ENCODE measurements around the gene CNBD2.
"Not testable (repeated sequence)": the region's sequence is repeated elsewhere in the genome, so short reads cannot be mapped to it uniquely, and the experiment has no call there.

DNA sequence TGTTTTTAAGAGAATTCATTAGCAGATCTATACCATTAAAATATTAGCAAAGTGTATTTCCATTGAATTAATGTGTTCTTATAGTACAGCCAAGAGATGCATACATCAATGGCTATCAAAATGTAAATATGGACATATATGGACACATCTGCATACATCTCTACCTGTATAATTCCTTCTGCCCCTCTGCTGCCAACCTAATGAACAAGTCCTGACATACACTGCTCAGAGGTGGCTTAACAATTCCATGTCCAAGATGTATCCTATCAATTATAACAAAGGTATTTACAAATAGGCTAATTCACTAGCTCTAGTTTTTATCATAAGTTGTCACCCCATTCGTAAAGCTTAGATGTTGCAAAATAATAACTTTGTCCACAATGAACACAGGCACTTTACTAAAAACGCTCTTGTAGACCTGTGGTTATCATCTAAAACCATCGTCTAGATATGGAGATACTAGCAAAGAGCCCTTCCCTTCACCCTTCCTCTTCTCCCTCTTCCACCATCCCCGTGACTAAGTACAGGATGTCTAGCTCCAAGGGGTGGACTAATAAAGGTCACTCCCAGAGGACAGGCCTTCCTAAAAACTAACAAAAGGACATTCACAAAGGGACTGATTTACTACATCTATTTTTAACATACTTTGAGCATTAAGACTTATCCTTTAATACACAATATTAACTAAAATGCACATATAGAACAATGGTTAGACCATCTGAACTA lies 77.8 kb downstream of the CNBD2 start:
- TF ChIP-seq CTCF, EZH2 (IDR thresholded peaks at IDR 0.05): not testable (repeated sequence)
